Neural cell (in vitro differentiated cells): ENCODE results near the gene GNAT3. TPM values are rescaled to one million over a fixed set of nuclear protein-coding genes. Genes with fewer than 3 reads are reported as not detected.

Source experiments
- H2AFZ ChIP-seq: fragments of 200-600, 300-800 bp; sonication (generic), shearing (Covaris generic); 2 replicates; pipeline ENCODE4 v1.6.0; 2014; ENCODE audit warnings: low read depth, mild to moderate bottlenecking, antibody characterized with exemption, low read length, moderate library complexity
- H3F3A ChIP-seq: fragments of 200-600 bp; shearing (Covaris generic); 2 replicates; pipeline ENCODE4 v1.6.1; 2016; ENCODE audit warnings: mild to moderate bottlenecking, moderate library complexity, mixed read lengths, antibody characterized with exemption, low read length; ENCODE audit not compliant: insufficient read depth, poor library complexity, severe bottlenecking
- H3K27ac ChIP-seq: fragments of 200-600, 300-800 bp; sonication (generic), shearing (Covaris generic); 2 replicates; pipeline ENCODE4 v1.5.1; 2014; ENCODE audit warnings: mild to moderate bottlenecking, low read length, moderate library complexity
- H3K27me3 ChIP-seq: fragments of 300-800, 200-600 bp; sonication (generic), shearing (Covaris generic); 2 replicates; pipeline ENCODE4 v1.6.0; 2014; ENCODE audit warnings: mild to moderate bottlenecking, low read depth, low read length, moderate library complexity; ENCODE audit not compliant: insufficient read depth
- H3K36me3 ChIP-seq: fragments of 300-800, 200-600 bp; sonication (generic), shearing (Covaris generic); 2 replicates; pipeline ENCODE4 v1.5.1; 2014; ENCODE audit warnings: mild to moderate bottlenecking, antibody characterized with exemption, low read length, moderate library complexity; ENCODE audit not compliant: insufficient read depth
- H3K4me2 ChIP-seq: fragments of 300-800, 200-600 bp; sonication (generic), shearing (Covaris generic); 2 replicates; pipeline ENCODE4 v1.6.0; 2014; ENCODE audit warnings: mild to moderate bottlenecking, low read length
- H3K4me3 ChIP-seq: fragments of 300-800, 200-600 bp; sonication (generic), shearing (Covaris generic); 2 replicates; pipeline ENCODE4 v1.5.1; 2014; ENCODE audit warnings: mild to moderate bottlenecking, low read length, moderate library complexity
- H3K79me2 ChIP-seq: fragments of 200-600 bp; shearing (Covaris generic); replicated peaks from 2 replicates; pipeline ENCODE4 v1.6.0; 2014; ENCODE audit warnings: mild to moderate bottlenecking, low read length, moderate library complexity; ENCODE audit not compliant: insufficient read depth
- H3K9ac ChIP-seq: fragments of 300-800, 200-600 bp; sonication (generic), shearing (Covaris generic); 2 replicates; pipeline ENCODE4 v1.6.1; 2016; ENCODE audit warnings: mild to moderate bottlenecking, low read length, mixed read lengths
- H3K9me2 ChIP-seq: fragments of 200-600 bp; shearing (Covaris generic); 2 replicates; pipeline ENCODE4 v1.6.1; 2016; ENCODE audit warnings: mild to moderate bottlenecking, low read length, mixed read lengths; ENCODE audit not compliant: insufficient read depth
- H3K9me3 ChIP-seq: fragments of 200-600, 300-800 bp; sonication (generic), shearing (Covaris generic); 2 replicates; pipeline ENCODE4 v1.6.1; 2016; ENCODE audit warnings: mild to moderate bottlenecking, mixed run types, low read length, moderate library complexity, mixed read lengths
- H4K20me1 ChIP-seq: fragments of 200-600 bp; shearing (Covaris generic); 2 replicates; pipeline ENCODE4 v1.6.1; 2016; ENCODE audit warnings: mild to moderate bottlenecking, mixed run types; ENCODE audit not compliant: insufficient read depth
- CTCF ChIP-seq: fragments of 450-650 bp; IDR thresholded peaks from 2 replicates; pipeline ENCODE4 v1.5.1; 2014; ENCODE audit warnings: antibody characterized with exemption, mild to moderate bottlenecking, moderate library complexity; ENCODE audit not compliant: poor library complexity, severe bottlenecking
- EP300 ChIP-seq: fragments of 450-650 bp; conservative IDR thresholded peaks from 2 replicates; pipeline ENCODE4 v1.6.1; 2014; ENCODE audit warnings: antibody characterized with exemption, mild to moderate bottlenecking, moderate library complexity; ENCODE audit not compliant: poor library complexity, severe bottlenecking
- EZH2 ChIP-seq: fragments of 200-600, 300-800 bp; shearing (Covaris generic), sonication (generic); IDR thresholded peaks from 2 replicates; pipeline ENCODE4 v1.6.1; 2014; ENCODE audit warnings: antibody characterized with exemption, low read length, borderline replicate concordance, mild to moderate bottlenecking; ENCODE audit not compliant: insufficient read depth, poor library complexity, severe bottlenecking
- MXI1 ChIP-seq: fragments of 450-650 bp; conservative IDR thresholded peaks from 2 replicates; pipeline ENCODE4 v1.6.1; 2014; ENCODE audit warnings: antibody characterized with exemption, mild to moderate bottlenecking; ENCODE audit not compliant: poor library complexity, severe bottlenecking
- POLR2AphosphoS5 ChIP-seq: IDR thresholded peaks from 2 replicates; pipeline ENCODE4 v1.6.1; 2012
- RAD21 ChIP-seq: fragments of 450-650 bp; conservative IDR thresholded peaks from 2 replicates; pipeline ENCODE4 v1.6.1; 2014; ENCODE audit warnings: antibody characterized with exemption, mild to moderate bottlenecking, moderate library complexity
- REST ChIP-seq: IDR thresholded peaks from 2 replicates; pipeline ENCODE4 v1.6.1; 2012; ENCODE audit warnings: borderline replicate concordance
- SMC3 ChIP-seq: fragments of 450-650 bp; conservative IDR thresholded peaks from 2 replicates; pipeline ENCODE4 v1.6.1; 2014; ENCODE audit warnings: antibody characterized with exemption, mild to moderate bottlenecking, moderate library complexity; ENCODE audit not compliant: poor library complexity
- TAF1 ChIP-seq: IDR thresholded peaks from 2 replicates; pipeline ENCODE4 v1.6.1; 2012; ENCODE audit warnings: low read depth
- polyA plus RNA-seq: library from polyadenylated mRNA; depleted of rRNA; stranded (reverse); fragments of >200 nt; gene quantifications from 2 replicates; pipeline ENCODE4 v1.2.3, GENCODE V29; 2014

GNAT3 gene
- polyA plus RNA-seq, 1 donor from 2014 or later = not detected

DNA sequence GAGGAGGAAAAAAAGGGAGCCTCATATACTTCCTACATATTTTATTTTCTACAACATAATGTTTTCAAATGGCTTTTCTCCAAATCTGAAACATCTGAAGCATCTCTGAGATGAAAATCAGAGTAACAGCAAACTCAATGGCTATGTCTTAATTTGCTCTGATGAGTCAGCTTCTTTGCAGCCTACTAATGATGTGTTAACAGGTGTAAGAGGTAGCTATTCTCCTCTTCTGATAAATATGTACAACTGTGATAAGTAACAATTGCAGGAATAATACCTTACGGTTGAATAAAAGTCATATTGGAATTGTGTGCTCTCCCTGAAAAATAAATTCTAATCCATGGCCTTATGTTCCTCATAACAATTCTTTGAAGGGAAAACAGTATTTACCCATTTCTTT lies 45.2 kb downstream of the GNAT3 start:
- no peak for TF ChIP-seq MXI1
- no peak for TF ChIP-seq SMC3
- no peak for TF ChIP-seq TAF1
- no peak for TF ChIP-seq EZH2
- TF ChIP-seq POLR2AphosphoS5 = no peak
- TF ChIP-seq CTCF = no peak
- TF ChIP-seq RAD21 = no peak
- TF ChIP-seq EP300 = no peak
- TF ChIP-seq REST = no peak
- no peaks in the 10 kb centered on the region for H3K9me2 ChIP-seq
- H3K27me3 ChIP-seq = no peaks in the 10 kb centered on the region
- H3K36me3 ChIP-seq = no peaks in the 10 kb centered on the region
- H4K20me1 ChIP-seq = no peaks in the 10 kb centered on the region
- H3K4me3 ChIP-seq = no peak overlapping the region
- H3K79me2 ChIP-seq = no peaks in the 10 kb centered on the region
- H3F3A ChIP-seq = no peaks in the 10 kb centered on the region
- no peaks in the 10 kb centered on the region for H3K9me3 ChIP-seq
- H3K4me2 ChIP-seq = no peak overlapping the region
- H3K9ac ChIP-seq = no peak overlapping the region
- no peak overlapping the region for H3K27ac ChIP-seq
- no peak overlapping the region for H2AFZ ChIP-seq

GRCh38 chr7:80464211-80464610 lies 47.7 kb downstream of the GNAT3 start:
- H3F3A ChIP-seq = no peaks in the 10 kb centered on the region
- H3K27me3 ChIP-seq = no peaks in the 10 kb centered on the region
- TF ChIP-seq EZH2 (no peak), RAD21 (no peak), SMC3 (no peak), POLR2AphosphoS5 (no peak), CTCF (no peak), EP300 (no peak), MXI1 (no peak), TAF1 (no peak), REST (no peak)
- H4K20me1 ChIP-seq = no peaks in the 10 kb centered on the region
- no peak overlapping the region for H3K9ac ChIP-seq
- H2AFZ ChIP-seq = no peak overlapping the region
- H3K79me2 ChIP-seq = no peaks in the 10 kb centered on the region
- H3K4me2 ChIP-seq = no peak overlapping the region
- H3K4me3 ChIP-seq = no peak overlapping the region
- no peaks in the 10 kb centered on the region for H3K9me3 ChIP-seq
- H3K27ac ChIP-seq = no peak overlapping the region
- H3K36me3 ChIP-seq = no peaks in the 10 kb centered on the region
- H3K9me2 ChIP-seq = no peaks in the 10 kb centered on the region
